Neural progenitor cell (in vitro differentiated cells): ENCODE data around the gene FKBP1A.

Source experiments
- EZH2 ChIP-seq: fragments of 200-600 bp; sonication (generic); IDR thresholded peaks from 2 replicates; pipeline ENCODE4 v1.6.1; 2017; ENCODE audit warnings: antibody characterized with exemption, mild to moderate bottlenecking, moderate library complexity
- EZH2phosphoT487 ChIP-seq: fragments of 200-600 bp; sonication (generic); IDR thresholded peaks from 2 replicates; pipeline ENCODE4 v1.6.1; 2017; ENCODE audit warnings: antibody characterized with exemption
- TF ChIP-seq, protein P1 (sequence below): fragments of 200-600 bp; sonication (generic); IDR thresholded peaks from 2 replicates; pipeline ENCODE4 v1.5.1; 2017; ENCODE audit warnings: antibody characterized with exemption, mild to moderate bottlenecking

- TF ChIP-seq, protein P1, sequence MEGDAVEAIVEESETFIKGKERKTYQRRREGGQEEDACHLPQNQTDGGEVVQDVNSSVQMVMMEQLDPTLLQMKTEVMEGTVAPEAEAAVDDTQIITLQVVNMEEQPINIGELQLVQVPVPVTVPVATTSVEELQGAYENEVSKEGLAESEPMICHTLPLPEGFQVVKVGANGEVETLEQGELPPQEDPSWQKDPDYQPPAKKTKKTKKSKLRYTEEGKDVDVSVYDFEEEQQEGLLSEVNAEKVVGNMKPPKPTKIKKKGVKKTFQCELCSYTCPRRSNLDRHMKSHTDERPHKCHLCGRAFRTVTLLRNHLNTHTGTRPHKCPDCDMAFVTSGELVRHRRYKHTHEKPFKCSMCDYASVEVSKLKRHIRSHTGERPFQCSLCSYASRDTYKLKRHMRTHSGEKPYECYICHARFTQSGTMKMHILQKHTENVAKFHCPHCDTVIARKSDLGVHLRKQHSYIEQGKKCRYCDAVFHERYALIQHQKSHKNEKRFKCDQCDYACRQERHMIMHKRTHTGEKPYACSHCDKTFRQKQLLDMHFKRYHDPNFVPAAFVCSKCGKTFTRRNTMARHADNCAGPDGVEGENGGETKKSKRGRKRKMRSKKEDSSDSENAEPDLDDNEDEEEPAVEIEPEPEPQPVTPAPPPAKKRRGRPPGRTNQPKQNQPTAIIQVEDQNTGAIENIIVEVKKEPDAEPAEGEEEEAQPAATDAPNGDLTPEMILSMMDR: no peak
- TF ChIP-seq EZH2 (no peak), EZH2phosphoT487 (no peak)
Observed at GRCh38 chr20:1331801-1332453, 60.9 kb downstream of the FKBP1A start.
